Vagina (tissue), 2 donors: ENCODE data around the gene CCDC170.

Source experiments
- POLR2A ChIP-seq, 2 donors: fragments of 450-650 bp; IDR thresholded peaks; one replicate each; pipeline ENCODE4 v1.6.1; 2017; ENCODE audit warnings: antibody characterized with exemption in 2 of 2, mild to moderate bottlenecking in 2 of 2, moderate library complexity in 2 of 2
- POLR2AphosphoS5 ChIP-seq, 2 donors: sonication (generic); formaldehyde crosslinking; IDR thresholded peaks; one replicate each; pipeline ENCODE4 v1.9.0; 2017; ENCODE audit warnings: antibody characterized with exemption in 2 of 2, mild to moderate bottlenecking in 2 of 2, low read depth in 1 of 2; ENCODE audit not compliant: insufficient read depth in 1 of 2
- TF ChIP-seq, protein P1 (sequence below), 3 experiments: fragments of 450-650 bp in 2 of 3; fragments of 200-600 bp in 1 of 3; sonication (generic) in 1 of 3; IDR thresholded peaks; one replicate each; pipeline ENCODE4 v1.5.1; 2017 to 2019; ENCODE audit warnings: antibody characterized with exemption in 3 of 3, mild to moderate bottlenecking in 2 of 3, moderate library complexity in 2 of 3

DNA sequence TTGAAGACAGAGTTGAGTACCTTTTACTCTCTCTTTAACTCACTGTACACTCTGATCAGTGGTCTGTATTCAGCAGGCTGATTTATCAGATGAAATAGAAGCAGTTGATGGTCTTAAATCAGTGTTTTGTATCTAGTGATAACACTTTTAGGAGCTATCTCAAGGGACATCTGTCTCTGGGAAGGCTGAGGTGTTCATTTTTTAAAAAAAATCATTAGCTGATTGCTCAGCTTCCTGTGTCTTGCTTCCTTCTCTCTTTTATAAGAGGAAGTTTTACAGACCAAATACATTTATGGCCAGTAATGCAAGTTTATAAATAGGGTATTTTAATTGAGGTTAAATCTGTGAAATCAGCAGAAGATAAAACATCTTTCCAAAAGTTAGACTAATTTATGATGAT lies 12.0 kb upstream of the CCDC170 start:
- TF ChIP-seq, protein P1, sequence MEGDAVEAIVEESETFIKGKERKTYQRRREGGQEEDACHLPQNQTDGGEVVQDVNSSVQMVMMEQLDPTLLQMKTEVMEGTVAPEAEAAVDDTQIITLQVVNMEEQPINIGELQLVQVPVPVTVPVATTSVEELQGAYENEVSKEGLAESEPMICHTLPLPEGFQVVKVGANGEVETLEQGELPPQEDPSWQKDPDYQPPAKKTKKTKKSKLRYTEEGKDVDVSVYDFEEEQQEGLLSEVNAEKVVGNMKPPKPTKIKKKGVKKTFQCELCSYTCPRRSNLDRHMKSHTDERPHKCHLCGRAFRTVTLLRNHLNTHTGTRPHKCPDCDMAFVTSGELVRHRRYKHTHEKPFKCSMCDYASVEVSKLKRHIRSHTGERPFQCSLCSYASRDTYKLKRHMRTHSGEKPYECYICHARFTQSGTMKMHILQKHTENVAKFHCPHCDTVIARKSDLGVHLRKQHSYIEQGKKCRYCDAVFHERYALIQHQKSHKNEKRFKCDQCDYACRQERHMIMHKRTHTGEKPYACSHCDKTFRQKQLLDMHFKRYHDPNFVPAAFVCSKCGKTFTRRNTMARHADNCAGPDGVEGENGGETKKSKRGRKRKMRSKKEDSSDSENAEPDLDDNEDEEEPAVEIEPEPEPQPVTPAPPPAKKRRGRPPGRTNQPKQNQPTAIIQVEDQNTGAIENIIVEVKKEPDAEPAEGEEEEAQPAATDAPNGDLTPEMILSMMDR (IDR thresholded peaks at IDR 0.05), result no peak
- TF ChIP-seq POLR2A (IDR thresholded peaks at IDR 0.05) (no peak), POLR2AphosphoS5 (IDR thresholded peaks at IDR 0.05; ENCODE audit: insufficient read depth in 1 of 2, low read depth in 1 of 2) (no peak)
